HUES6 (cell line): ENCODE results near the gene KDM4C.

Source experiments
- H3K27ac ChIP-seq: 2 replicates; pipeline ENCODE4 v1.7.0; 2013; ENCODE audit warnings: low read depth, mild to moderate bottlenecking, low read length, inconsistent platforms
- H3K27me3 ChIP-seq: 2 replicates; pipeline ENCODE4 v1.6.1; 2013; ENCODE audit warnings: low read length; ENCODE audit not compliant: control insufficient read depth, insufficient read depth
- H3K36me3 ChIP-seq: 2 replicates; pipeline ENCODE4 v1.6.1; 2013; ENCODE audit warnings: low read length; ENCODE audit not compliant: control insufficient read depth, insufficient read depth
- H3K4me1 ChIP-seq: 2 replicates; pipeline ENCODE4 v1.6.1; 2013; ENCODE audit warnings: low read length; ENCODE audit not compliant: control insufficient read depth, insufficient read depth
- H3K4me3 ChIP-seq: 2 replicates; pipeline ENCODE4 v1.5.1; 2013; ENCODE audit warnings: low read depth, low read length
- H3K9ac ChIP-seq: one replicate; pipeline ENCODE4 v1.6.1; 2013; ENCODE audit warnings: mild to moderate bottlenecking, low read length
- H3K9me3 ChIP-seq: 2 replicates; pipeline ENCODE4 v1.6.1; 2013; ENCODE audit warnings: low read depth, low read length; ENCODE audit not compliant: control insufficient read depth, insufficient read depth

The KDM4C gene

DNA sequence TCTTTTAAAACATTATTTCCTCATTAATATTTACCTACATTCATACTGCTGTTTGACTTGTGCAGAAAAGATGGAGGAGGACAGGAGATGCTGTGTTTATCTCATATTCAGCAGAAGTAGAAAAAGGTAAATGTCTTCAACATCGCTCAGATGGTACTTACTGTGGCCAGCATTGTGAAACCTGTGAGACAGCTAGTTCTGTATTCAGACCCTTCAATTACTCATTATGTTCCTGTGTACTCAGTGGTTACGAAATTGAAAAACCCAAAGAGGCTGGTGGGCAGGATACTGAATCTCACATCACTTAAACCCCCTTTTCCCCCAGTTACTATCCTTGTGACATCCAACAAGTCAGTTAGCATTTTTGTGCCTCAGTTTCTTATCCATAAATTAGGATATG lies 216.0 kb downstream of the KDM4C start:
- Histone ChIP-seq H3K9me3 (no peaks in the 10 kb centered on the region), H3K27me3 (no peaks in the 10 kb centered on the region), H3K36me3 (no peaks in the 10 kb centered on the region), H3K27ac (no peak overlapping the region), H3K4me3 (no peak overlapping the region), H3K4me1 (no peaks in the 10 kb centered on the region), H3K9ac (no peak overlapping the region)

DNA sequence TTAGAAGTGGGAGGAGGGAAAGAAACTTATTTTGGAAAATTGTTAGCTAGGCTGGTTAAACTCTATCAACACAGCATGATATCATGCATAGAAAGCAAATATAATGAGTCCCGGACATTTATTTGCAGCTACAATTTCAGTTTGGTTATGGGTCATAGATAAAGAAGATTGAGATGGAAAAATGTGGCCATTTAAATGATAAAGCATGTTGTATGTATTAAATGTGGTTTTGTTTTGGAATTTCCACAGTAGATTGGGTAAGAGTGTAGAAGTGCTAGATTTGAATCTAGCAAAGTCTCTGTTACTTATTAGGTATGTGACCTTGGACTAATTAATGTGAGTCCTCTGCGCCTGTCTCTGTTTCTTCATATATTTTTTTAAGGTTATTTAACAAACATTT lies 217.4 kb downstream of the KDM4C start:
- Histone ChIP-seq H3K27me3 (no peaks in the 10 kb centered on the region), H3K9ac (no peak overlapping the region), H3K4me1 (no peaks in the 10 kb centered on the region), H3K27ac (no peak overlapping the region), H3K4me3 (no peak overlapping the region), H3K9me3 (no peaks in the 10 kb centered on the region), H3K36me3 (no peaks in the 10 kb centered on the region)

DNA sequence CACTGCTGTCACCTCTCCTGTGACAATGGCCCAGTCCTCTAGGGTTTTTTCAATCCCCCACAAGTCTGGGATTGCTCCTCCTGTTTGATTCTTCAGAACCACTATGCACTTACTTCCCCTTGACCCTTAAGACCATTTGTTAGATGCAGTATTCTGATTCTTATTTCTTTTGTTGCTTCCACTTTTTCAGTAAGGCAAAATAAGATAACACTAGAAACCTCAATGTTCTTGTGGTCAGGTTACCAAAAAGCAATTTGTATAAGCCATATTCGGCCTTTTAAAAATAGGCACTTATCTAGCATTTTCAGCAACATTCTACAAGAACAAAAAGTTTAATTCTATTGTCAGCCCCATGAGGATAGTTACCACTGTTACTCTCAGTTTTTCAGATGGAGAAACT lies 220.0 kb downstream of the KDM4C start:
- Histone ChIP-seq H3K27ac (no peak overlapping the region), H3K36me3 (no peaks in the 10 kb centered on the region)

GRCh38 chr9:6978591-6978990 lies 220.8 kb downstream of the KDM4C start:
- Histone ChIP-seq H3K4me1 (no peaks in the 10 kb centered on the region), H3K4me3 (no peak overlapping the region), H3K27me3 (no peaks in the 10 kb centered on the region), H3K9ac (no peak overlapping the region), H3K27ac (no peak overlapping the region), H3K9me3 (no peaks in the 10 kb centered on the region), H3K36me3 (no peaks in the 10 kb centered on the region)

More for the DNA sequence above, 220.0 kb downstream of the KDM4C start:
- Histone ChIP-seq H3K9ac (no peak overlapping the region), H3K9me3 (no peaks in the 10 kb centered on the region), H3K4me1 (no peaks in the 10 kb centered on the region), H3K27me3 (no peaks in the 10 kb centered on the region), H3K4me3 (no peak overlapping the region)

- H3K27ac ChIP-seq: no peak overlapping the region
- no peak overlapping the region for H3K4me3 ChIP-seq
- no peak overlapping the region for H3K9ac ChIP-seq
- 0 out of 2 replicates have a peak, but pooled peaks cover 6% of the 10 kb centered on the region for H3K4me1 ChIP-seq
- no peaks in the 10 kb centered on the region for H3K9me3 ChIP-seq
- H3K36me3 ChIP-seq: peaks cover 21% of the 10 kb centered on the region
- H3K27me3 ChIP-seq: no peaks in the 10 kb centered on the region
Measured at GRCh38 chr9:6984941-6985578, 227.3 kb downstream of the KDM4C start.

DNA sequence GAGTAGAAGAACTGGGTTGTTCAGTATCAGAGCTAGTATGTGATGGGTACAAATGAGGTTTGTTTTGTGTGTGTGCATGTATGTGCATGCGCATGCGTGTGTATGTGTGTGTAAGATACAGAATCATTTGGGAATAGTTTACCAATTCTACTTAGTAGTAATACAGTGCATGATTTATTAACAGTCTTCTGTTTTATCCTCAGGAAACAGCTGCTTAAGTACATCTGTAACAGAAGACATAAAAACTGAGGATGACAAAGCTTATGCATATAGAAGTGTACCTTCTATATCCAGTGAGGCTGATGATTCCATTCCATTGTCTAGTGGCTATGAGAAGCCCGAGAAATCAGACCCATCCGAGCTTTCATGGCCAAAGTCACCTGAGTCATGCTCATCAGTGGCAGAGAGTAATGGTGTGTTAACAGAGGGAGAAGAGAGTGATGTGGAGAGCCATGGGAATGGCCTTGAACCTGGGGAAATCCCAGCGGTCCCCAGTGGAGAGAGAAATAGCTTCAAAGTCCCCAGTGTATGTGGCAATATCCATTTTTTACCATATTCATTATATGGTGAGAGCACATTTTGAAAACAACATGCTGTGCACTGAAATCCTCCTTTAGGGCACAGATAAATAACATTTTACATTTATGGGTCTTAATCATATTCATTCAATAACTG lies 228.5 kb downstream of the KDM4C start:
- H3K9ac ChIP-seq: no peak overlapping the region
- peaks cover 21% of the 10 kb centered on the region for H3K36me3 ChIP-seq
- H3K27me3 ChIP-seq: no peaks in the 10 kb centered on the region
- H3K4me3 ChIP-seq: no peak overlapping the region
- H3K27ac ChIP-seq: no peak overlapping the region
- H3K4me1 ChIP-seq: 0 out of 2 replicates have a peak, but pooled peaks cover 6% of the 10 kb centered on the region
- no peaks in the 10 kb centered on the region for H3K9me3 ChIP-seq

DNA sequence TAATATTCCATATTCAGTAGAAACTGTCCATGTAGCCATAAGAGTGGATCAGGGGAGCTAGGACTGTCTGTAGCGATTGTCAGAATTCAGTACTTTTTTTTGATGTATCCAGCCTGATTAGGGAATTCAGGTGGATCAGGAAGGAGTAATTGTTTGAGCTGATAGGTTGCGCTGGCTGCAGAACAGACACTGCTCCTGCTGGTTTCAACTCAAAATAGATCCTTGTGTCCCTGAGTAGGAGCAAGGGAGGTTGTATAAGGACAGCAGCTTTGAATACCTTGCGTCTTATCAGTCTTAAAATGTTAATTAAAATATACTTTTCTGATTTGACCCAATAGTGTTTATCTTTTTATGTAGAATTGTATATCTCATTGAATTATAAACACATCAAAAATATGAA lies 229.6 kb downstream of the KDM4C start:
- Histone ChIP-seq H3K27me3 (no peaks in the 10 kb centered on the region), H3K9ac (no peak overlapping the region), H3K4me3 (no peak overlapping the region), H3K27ac (no peak overlapping the region), H3K4me1 (0 out of 2 replicates have a peak, but pooled peaks cover 6% of the 10 kb centered on the region), H3K9me3 (no peaks in the 10 kb centered on the region), H3K36me3 (peaks cover 26% of the 10 kb centered on the region)

DNA sequence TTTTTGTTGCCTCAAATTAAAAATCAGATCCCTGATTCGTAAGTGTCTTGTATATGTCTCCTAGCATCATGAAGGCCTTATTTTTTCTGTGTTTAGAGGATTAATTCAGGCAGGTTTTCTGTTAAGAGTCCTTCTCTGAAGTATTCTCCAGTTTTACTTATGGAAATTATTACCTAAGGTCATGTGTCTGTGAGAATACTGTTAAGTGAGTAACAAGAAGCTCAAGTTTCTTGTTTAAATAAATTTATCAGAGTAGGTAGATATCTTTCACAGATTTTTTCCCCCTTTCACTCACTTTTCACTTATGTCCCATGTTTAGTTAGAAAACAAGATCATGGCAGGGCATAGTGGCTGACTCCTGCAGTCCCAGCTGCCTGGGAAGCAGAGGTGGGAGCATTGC lies 233.6 kb downstream of the KDM4C start:
- Histone ChIP-seq H3K9me3 (no peaks in the 10 kb centered on the region), H3K4me3 (no peak overlapping the region), H3K27ac (no peak overlapping the region), H3K4me1 (no peaks in the 10 kb centered on the region), H3K27me3 (no peaks in the 10 kb centered on the region), H3K9ac (no peak overlapping the region), H3K36me3 (peaks cover 25% of the 10 kb centered on the region)

GRCh38 chr9:6996061-6996854 lies 238.5 kb downstream of the KDM4C start:
- Histone ChIP-seq H3K27ac (no peak overlapping the region), H3K36me3 (peaks cover 16% of the 10 kb centered on the region; the same call in 1 of the 2 replicates), H3K4me3 (no peak overlapping the region), H3K4me1 (no peaks in the 10 kb centered on the region), H3K9ac (no peak overlapping the region), H3K9me3 (no peaks in the 10 kb centered on the region), H3K27me3 (no peaks in the 10 kb centered on the region)

DNA sequence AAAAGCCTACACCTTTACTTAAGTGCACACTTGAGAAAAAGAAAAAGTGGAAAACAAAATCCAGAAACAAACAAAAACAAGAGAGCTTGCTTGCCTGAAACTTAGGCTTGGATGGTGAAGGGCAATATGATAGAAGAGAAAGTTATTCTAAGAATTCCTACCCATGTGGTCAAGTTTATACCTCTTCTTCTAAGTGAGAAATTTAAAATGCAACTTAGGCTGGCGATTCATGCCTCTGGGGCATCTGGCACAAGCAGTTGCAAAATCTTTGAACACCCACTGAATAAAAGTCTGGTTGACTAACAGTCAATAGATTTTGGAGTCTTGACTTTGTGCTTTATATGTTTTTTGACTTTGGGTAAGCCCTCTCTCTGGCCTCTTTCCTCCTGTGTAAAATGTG lies 239.6 kb downstream of the KDM4C start:
- Histone ChIP-seq H3K27ac (no peak overlapping the region), H3K27me3 (no peaks in the 10 kb centered on the region), H3K4me3 (no peak overlapping the region), H3K36me3 (peaks cover 11% of the 10 kb centered on the region; the same call in 1 of the 2 replicates), H3K9me3 (no peaks in the 10 kb centered on the region), H3K4me1 (no peaks in the 10 kb centered on the region), H3K9ac (no peak overlapping the region)

GRCh38 chr9:6999794-7000193 lies 242.0 kb downstream of the KDM4C start:
- H3K4me3 ChIP-seq: no peak overlapping the region

More at GRCh38 chr9:6999794-7000193, 242.0 kb downstream of the KDM4C start:
- Histone ChIP-seq H3K9ac (no peak overlapping the region), H3K27ac (no peak overlapping the region), H3K9me3 (no peaks in the 10 kb centered on the region), H3K36me3 (peaks cover 7% of the 10 kb centered on the region; the same call in 1 of the 2 replicates), H3K27me3 (no peaks in the 10 kb centered on the region), H3K4me1 (no peaks in the 10 kb centered on the region)
